HEK293 (cell line): ENCODE measurements around the gene CEACAM19.

Experiments
- CTCF ChIA-PET: fragments of 350-600 bp; formaldehyde crosslinking; extraction: SDS; loops from one replicate; lab custom pipeline; 2021; ENCODE audit warnings: antibody characterized with exemption; lab: Yijun Ruan, JAX
- POLR2A ChIA-PET: fragments of 300-600 bp; formaldehyde crosslinking; extraction: SDS; loops from one replicate; lab custom pipeline; 2020; ENCODE audit warnings: antibody characterized with exemption, inconsistent platforms; lab: Yijun Ruan, JAX
- H3K27ac ChIP-seq: fragments of 200-500 bp; sonication (Bioruptor generic); 2 replicates; pipeline ENCODE4 v1.5.1; 2014; ENCODE audit warnings: low read depth, low read length, control low read depth, inconsistent platforms; ENCODE audit errors: extremely low read depth
- H3K36me3 ChIP-seq, 2 experiments: fragments of 200-500 bp in 1 of 2; sonication (Bioruptor generic) in 1 of 2; 1 replicate in 1 of 2; 2 replicates in 1 of 2; pipeline ENCODE4 v1.5.1; 2014 to 2017; ENCODE audit warnings: inconsistent platforms in 2 of 2, low read length in 2 of 2; ENCODE audit not compliant: control insufficient read depth in 2 of 2, insufficient read depth in 1 of 2
- H3K4me1 ChIP-seq: fragments of 200-500 bp; sonication (Bioruptor generic); 2 replicates; pipeline ENCODE4 v1.5.1; 2014; ENCODE audit warnings: mild to moderate bottlenecking, low read length, inconsistent platforms; ENCODE audit not compliant: control insufficient read depth, insufficient read depth
- H3K4me3 ChIP-seq: 2 replicates; pipeline ENCODE4 v1.5.1; 2011; ENCODE audit warnings: low read depth, mild to moderate bottlenecking, control low read depth, low read length, moderate library complexity
- H3K9me3 ChIP-seq: fragments of 200-500 bp; sonication (Bioruptor generic); 2 replicates; pipeline ENCODE4 v1.5.1; 2014; ENCODE audit warnings: low read depth, low read length, inconsistent platforms; ENCODE audit not compliant: control insufficient read depth, insufficient read depth
- HOXC10 ChIP-seq: sonication (generic); formaldehyde crosslinking; IDR thresholded peaks from 2 replicates; pipeline ENCODE4 v1.8.1; 2023; ENCODE audit warnings: mild to moderate bottlenecking, missing genetic modification reagents
- KLF1 ChIP-seq: fragments of 450-650 bp; formaldehyde crosslinking; IDR thresholded peaks from 2 replicates; pipeline ENCODE4 v1.5.1; 2016; ENCODE audit warnings: missing biosample characterization, missing genetic modification characterization
- TCF7L2 ChIP-seq: IDR thresholded peaks from 2 replicates; pipeline ENCODE4 v1.6.1; 2011; ENCODE audit warnings: low read depth, mild to moderate bottlenecking, inconsistent platforms, low read length, moderate library complexity, borderline replicate concordance
- ZNF140 ChIP-seq: fragments of 450-650 bp; formaldehyde crosslinking; IDR thresholded peaks from 2 replicates; pipeline ENCODE4 v1.5.1; 2016; ENCODE audit warnings: missing biosample characterization, missing genetic modification characterization
- ZNF157 ChIP-seq: fragments of 450-650 bp; formaldehyde crosslinking; IDR thresholded peaks from 2 replicates; pipeline ENCODE4 v1.5.1; 2016; ENCODE audit warnings: missing biosample characterization, missing genetic modification characterization
- ZNF174 ChIP-seq: fragments of 450-650 bp; formaldehyde crosslinking; IDR thresholded peaks from 2 replicates; pipeline ENCODE4 v1.5.0; 2017; ENCODE audit warnings: missing biosample characterization, mild to moderate bottlenecking, missing genetic modification characterization
- ZNF24 ChIP-seq: fragments of 450-650 bp; formaldehyde crosslinking; IDR thresholded peaks from 2 replicates; pipeline ENCODE4 v1.5.1; 2016; ENCODE audit warnings: missing biosample characterization, missing genetic modification characterization
- ZNF292 ChIP-seq: fragments of 450-650 bp; formaldehyde crosslinking; IDR thresholded peaks from 2 replicates; pipeline ENCODE4 v1.5.1; 2016; ENCODE audit warnings: low read depth, missing biosample characterization, missing genetic modification characterization, borderline replicate concordance
- ZNF324 ChIP-seq: fragments of 450-650 bp; formaldehyde crosslinking; IDR thresholded peaks from 2 replicates; pipeline ENCODE4 v1.5.1; 2016; ENCODE audit warnings: missing biosample characterization, missing genetic modification characterization
- ZNF426 ChIP-seq: fragments of 450-650 bp; formaldehyde crosslinking; IDR thresholded peaks from 2 replicates; pipeline ENCODE4 v1.5.1; 2017; ENCODE audit warnings: missing biosample characterization, missing genetic modification characterization, mild to moderate bottlenecking, inconsistent platforms, moderate library complexity
- ZNF521 ChIP-seq: fragments of 450-650 bp; formaldehyde crosslinking; IDR thresholded peaks from 2 replicates; pipeline ENCODE4 v1.5.1; 2017; ENCODE audit warnings: missing biosample characterization, mild to moderate bottlenecking, missing genetic modification characterization
- ZNF654 ChIP-seq: fragments of 450-650 bp; formaldehyde crosslinking; IDR thresholded peaks from 2 replicates; pipeline ENCODE4 v1.5.1; 2016; ENCODE audit warnings: low read depth, missing biosample characterization, missing genetic modification characterization
- ZNF701 ChIP-seq: fragments of 450-650 bp; formaldehyde crosslinking; IDR thresholded peaks from 2 replicates; pipeline ENCODE4 v1.5.1; 2016; ENCODE audit warnings: missing biosample characterization, missing genetic modification characterization
- ZSCAN23 ChIP-seq: fragments of 450-650 bp; formaldehyde crosslinking; IDR thresholded peaks from 2 replicates; pipeline ENCODE4 v1.5.1; 2016; ENCODE audit warnings: missing biosample characterization, missing genetic modification characterization
- TF ChIP-seq, protein P1 (sequence below): fragments of 450-650 bp; formaldehyde crosslinking; conservative IDR thresholded peaks from 2 replicates; pipeline ENCODE4 v1.5.1; 2016; ENCODE audit warnings: low read depth, missing biosample characterization, missing genetic modification characterization
- TF ChIP-seq, protein P2 (sequence below): fragments of 450-650 bp; IDR thresholded peaks from 2 replicates; pipeline ENCODE4 v1.5.1; 2018; ENCODE audit warnings: missing biosample characterization, mild to moderate bottlenecking, missing genetic modification characterization
- TF ChIP-seq, protein P3 (sequence below): fragments of 450-650 bp; formaldehyde crosslinking; IDR thresholded peaks from 2 replicates; pipeline ENCODE4 v1.5.1; 2016; ENCODE audit warnings: missing biosample characterization, missing genetic modification characterization, borderline replicate concordance
- TF ChIP-seq, protein P4 (sequence below): fragments of 450-650 bp; formaldehyde crosslinking; IDR thresholded peaks from 2 replicates; pipeline ENCODE4 v1.5.1; 2017; ENCODE audit warnings: missing biosample characterization, missing genetic modification characterization
- TF ChIP-seq, protein P5 (sequence below): fragments of 450-650 bp; formaldehyde crosslinking; IDR thresholded peaks from 2 replicates; pipeline ENCODE4 v1.5.1; 2016; ENCODE audit warnings: missing biosample characterization, missing genetic modification characterization

Gene CEACAM19

DNA sequence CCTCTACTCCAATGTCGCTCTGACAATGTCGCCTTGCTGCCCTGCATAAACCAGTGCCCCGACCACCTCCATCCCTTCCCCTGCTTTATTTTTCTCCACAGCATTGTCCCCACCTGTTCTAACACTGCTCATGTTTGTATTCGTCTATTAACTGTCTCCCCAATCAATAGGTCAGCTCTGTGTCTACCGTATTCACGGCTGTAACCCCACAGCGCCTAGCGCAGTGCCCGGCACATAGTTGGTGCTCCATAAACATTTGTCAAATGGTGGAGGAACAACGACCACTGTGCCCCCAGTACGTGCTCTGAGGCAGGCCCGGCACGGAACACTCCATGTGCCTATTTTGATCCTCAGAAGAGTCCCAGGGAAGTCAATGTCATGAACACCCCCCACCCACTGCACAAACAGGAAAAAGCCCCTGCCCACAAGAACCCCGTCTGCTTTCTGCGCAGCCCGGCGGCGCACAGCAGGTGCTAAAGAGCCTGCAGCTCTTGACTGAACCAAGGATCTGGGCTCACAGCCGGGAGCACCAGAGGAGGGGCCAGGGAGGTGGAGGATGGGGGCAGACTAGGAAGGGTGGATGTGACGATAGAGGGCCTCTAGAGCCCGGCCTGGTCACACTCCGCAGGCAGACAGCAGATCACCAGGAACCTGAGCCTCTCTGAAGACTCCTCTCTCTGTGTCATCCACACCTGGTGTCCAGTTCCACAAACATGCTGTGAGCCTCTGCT, 25.8 kb downstream of the CEACAM19 start (continued):
- TF ChIP-seq, protein P1, sequence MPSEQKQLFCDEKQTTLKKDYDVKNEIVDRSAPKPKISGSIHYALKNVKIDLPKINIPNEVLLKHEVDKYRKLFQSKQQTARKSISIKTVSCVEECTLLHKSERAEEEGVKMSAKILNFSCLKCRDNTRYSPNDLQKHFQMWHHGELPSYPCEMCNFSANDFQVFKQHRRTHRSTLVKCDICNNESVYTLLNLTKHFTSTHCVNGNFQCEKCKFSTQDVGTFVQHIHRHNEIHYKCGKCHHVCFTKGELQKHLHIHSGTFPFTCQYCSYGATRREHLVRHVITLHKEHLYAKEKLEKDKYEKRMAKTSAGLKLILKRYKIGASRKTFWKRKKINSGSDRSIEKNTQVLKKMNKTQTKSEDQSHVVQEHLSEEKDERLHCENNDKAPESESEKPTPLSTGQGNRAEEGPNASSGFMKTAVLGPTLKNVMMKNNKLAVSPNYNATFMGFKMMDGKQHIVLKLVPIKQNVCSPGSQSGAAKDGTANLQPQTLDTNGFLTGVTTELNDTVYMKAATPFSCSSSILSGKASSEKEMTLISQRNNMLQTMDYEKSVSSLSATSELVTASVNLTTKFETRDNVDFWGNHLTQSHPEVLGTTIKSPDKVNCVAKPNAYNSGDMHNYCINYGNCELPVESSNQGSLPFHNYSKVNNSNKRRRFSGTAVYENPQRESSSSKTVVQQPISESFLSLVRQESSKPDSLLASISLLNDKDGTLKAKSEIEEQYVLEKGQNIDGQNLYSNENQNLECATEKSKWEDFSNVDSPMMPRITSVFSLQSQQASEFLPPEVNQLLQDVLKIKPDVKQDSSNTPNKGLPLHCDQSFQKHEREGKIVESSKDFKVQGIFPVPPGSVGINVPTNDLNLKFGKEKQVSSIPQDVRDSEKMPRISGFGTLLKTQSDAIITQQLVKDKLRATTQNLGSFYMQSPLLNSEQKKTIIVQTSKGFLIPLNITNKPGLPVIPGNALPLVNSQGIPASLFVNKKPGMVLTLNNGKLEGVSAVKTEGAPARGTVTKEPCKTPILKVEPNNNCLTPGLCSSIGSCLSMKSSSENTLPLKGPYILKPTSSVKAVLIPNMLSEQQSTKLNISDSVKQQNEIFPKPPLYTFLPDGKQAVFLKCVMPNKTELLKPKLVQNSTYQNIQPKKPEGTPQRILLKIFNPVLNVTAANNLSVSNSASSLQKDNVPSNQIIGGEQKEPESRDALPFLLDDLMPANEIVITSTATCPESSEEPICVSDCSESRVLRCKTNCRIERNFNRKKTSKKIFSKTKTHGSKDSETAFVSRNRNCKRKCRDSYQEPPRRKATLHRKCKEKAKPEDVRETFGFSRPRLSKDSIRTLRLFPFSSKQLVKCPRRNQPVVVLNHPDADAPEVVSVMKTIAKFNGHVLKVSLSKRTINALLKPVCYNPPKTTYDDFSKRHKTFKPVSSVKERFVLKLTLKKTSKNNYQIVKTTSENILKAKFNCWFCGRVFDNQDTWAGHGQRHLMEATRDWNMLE, result no peak
- no peak for TF ChIP-seq ZNF292 (tag by site-specific recombination)
- TF ChIP-seq KLF1 (tag by site-specific recombination), result no peak
- no peak for TF ChIP-seq ZNF654 (tag by site-specific recombination)
- TF ChIP-seq, protein P2, sequence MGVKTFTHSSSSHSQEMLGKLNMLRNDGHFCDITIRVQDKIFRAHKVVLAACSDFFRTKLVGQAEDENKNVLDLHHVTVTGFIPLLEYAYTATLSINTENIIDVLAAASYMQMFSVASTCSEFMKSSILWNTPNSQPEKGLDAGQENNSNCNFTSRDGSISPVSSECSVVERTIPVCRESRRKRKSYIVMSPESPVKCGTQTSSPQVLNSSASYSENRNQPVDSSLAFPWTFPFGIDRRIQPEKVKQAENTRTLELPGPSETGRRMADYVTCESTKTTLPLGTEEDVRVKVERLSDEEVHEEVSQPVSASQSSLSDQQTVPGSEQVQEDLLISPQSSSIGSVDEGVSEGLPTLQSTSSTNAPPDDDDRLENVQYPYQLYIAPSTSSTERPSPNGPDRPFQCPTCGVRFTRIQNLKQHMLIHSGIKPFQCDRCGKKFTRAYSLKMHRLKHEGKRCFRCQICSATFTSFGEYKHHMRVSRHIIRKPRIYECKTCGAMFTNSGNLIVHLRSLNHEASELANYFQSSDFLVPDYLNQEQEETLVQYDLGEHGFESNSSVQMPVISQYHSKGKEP (tag by site-specific recombination), result no peak
- no peak for TF ChIP-seq ZNF521
- no peak for TF ChIP-seq ZNF24
- TF ChIP-seq, protein P3, sequence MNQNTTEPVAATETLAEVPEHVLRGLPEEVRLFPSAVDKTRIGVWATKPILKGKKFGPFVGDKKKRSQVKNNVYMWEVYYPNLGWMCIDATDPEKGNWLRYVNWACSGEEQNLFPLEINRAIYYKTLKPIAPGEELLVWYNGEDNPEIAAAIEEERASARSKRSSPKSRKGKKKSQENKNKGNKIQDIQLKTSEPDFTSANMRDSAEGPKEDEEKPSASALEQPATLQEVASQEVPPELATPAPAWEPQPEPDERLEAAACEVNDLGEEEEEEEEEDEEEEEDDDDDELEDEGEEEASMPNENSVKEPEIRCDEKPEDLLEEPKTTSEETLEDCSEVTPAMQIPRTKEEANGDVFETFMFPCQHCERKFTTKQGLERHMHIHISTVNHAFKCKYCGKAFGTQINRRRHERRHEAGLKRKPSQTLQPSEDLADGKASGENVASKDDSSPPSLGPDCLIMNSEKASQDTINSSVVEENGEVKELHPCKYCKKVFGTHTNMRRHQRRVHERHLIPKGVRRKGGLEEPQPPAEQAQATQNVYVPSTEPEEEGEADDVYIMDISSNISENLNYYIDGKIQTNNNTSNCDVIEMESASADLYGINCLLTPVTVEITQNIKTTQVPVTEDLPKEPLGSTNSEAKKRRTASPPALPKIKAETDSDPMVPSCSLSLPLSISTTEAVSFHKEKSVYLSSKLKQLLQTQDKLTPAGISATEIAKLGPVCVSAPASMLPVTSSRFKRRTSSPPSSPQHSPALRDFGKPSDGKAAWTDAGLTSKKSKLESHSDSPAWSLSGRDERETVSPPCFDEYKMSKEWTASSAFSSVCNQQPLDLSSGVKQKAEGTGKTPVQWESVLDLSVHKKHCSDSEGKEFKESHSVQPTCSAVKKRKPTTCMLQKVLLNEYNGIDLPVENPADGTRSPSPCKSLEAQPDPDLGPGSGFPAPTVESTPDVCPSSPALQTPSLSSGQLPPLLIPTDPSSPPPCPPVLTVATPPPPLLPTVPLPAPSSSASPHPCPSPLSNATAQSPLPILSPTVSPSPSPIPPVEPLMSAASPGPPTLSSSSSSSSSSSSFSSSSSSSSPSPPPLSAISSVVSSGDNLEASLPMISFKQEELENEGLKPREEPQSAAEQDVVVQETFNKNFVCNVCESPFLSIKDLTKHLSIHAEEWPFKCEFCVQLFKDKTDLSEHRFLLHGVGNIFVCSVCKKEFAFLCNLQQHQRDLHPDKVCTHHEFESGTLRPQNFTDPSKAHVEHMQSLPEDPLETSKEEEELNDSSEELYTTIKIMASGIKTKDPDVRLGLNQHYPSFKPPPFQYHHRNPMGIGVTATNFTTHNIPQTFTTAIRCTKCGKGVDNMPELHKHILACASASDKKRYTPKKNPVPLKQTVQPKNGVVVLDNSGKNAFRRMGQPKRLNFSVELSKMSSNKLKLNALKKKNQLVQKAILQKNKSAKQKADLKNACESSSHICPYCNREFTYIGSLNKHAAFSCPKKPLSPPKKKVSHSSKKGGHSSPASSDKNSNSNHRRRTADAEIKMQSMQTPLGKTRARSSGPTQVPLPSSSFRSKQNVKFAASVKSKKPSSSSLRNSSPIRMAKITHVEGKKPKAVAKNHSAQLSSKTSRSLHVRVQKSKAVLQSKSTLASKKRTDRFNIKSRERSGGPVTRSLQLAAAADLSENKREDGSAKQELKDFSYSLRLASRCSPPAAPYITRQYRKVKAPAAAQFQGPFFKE (tag by site-specific recombination), result no peak
- no peak for TF ChIP-seq ZNF140 (tag by site-specific recombination)

DNA sequence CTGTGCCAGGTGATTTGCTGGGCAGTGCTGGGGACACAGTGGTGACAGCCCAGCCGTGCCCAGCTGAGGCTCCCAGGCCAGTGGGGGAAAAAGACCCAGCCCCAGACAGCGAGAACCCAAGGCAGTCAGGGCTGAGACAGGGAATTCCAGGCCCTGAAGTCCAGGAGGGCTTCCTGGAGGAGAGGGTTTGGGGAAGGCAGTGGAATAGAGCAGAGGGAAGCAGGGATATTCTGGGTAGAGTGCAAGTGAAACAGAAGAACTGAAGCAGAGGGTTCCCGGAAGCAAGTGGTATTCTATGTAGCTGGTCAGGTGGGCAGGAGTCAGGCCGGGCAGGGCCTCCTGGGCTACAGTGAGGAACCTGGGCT, 26.4 kb downstream of the CEACAM19 start:
- H3K27ac ChIP-seq, result no peak overlapping the region
- CTCF ChIA-PET, result no interaction called here
- POLR2A ChIA-PET, result no interaction called here
- TF ChIP-seq, protein P4, sequence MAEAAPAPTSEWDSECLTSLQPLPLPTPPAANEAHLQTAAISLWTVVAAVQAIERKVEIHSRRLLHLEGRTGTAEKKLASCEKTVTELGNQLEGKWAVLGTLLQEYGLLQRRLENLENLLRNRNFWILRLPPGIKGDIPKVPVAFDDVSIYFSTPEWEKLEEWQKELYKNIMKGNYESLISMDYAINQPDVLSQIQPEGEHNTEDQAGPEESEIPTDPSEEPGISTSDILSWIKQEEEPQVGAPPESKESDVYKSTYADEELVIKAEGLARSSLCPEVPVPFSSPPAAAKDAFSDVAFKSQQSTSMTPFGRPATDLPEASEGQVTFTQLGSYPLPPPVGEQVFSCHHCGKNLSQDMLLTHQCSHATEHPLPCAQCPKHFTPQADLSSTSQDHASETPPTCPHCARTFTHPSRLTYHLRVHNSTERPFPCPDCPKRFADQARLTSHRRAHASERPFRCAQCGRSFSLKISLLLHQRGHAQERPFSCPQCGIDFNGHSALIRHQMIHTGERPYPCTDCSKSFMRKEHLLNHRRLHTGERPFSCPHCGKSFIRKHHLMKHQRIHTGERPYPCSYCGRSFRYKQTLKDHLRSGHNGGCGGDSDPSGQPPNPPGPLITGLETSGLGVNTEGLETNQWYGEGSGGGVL, result no peak
- TF ChIP-seq ZNF157 (tag by site-specific recombination) (no peak), TCF7L2 (no peak), ZSCAN23 (no peak), ZNF521 (no peak), ZNF174 (tag by site-specific recombination) (no peak), ZNF324 (tag by site-specific recombination) (no peak), ZNF426 (tag by site-specific recombination) (no peak), ZNF701 (tag by site-specific recombination) (no peak), HOXC10 (CRISPR knock-in tag) (no peak)
- TF ChIP-seq, protein P5, sequence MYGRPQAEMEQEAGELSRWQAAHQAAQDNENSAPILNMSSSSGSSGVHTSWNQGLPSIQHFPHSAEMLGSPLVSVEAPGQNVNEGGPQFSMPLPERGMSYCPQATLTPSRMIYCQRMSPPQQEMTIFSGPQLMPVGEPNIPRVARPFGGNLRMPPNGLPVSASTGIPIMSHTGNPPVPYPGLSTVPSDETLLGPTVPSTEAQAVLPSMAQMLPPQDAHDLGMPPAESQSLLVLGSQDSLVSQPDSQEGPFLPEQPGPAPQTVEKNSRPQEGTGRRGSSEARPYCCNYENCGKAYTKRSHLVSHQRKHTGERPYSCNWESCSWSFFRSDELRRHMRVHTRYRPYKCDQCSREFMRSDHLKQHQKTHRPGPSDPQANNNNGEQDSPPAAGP (tag by site-specific recombination), result no peak
- TF ChIP-seq, protein P2 (tag by site-specific recombination), result no peak

More for the DNA sequence above, 26.4 kb downstream of the CEACAM19 start:
- Histone ChIP-seq H3K4me1 (no peaks in the 10 kb centered on the region), H3K9me3 (no peaks in the 10 kb centered on the region), H3K4me3 (no peak overlapping the region), H3K36me3 (no peaks in the 10 kb centered on the region)
